ENCODE measurements around the gene FBXO38.

FBXO38 gene

GRCh38 chr5:148428848-148429247, 45.1 kb downstream of the FBXO38 start:
- peaks cover 15% of the 10 kb centered on the region for H3K36me3 ChIP-seq (ENCODE audit: control insufficient read depth, insufficient read depth, low read length)

DNA sequence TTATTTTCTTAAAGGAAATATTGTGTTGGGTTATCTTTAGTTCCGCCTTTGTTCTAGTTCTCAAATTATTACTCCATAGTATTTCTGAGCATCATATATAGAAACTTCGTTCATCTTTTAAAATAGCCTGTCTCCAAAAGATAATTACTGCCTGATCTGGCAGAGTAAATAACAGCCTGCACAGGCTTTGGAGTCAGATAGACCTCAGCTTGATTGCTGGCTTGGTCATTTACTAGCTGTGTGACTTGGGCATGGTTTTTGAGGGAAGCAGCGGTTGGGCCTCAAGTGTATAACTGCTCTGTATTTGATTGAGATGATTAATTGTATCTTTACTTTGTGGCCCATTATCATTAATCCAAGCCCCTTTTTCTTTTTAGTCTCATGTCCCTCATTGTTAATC, 50.1 kb downstream of the FBXO38 start:
- DNase-seq (ENCODE audit: extremely low read depth, insufficient read length), result no peak
- TF ChIP-seq CTCF (IDR thresholded peaks at IDR 0.05; ENCODE audit: insufficient read depth, low read length, poor library complexity, severe bottlenecking), result no peak
- peaks cover 3% of the 10 kb centered on the region for H3K36me3 ChIP-seq (ENCODE audit: control insufficient read depth, insufficient read depth, low read length)
- no peaks in the 10 kb centered on the region for H3K27me3 ChIP-seq (replicated peaks; ENCODE audit: control insufficient read depth, insufficient read depth, low read length)
- no peak overlapping the region for H3K4me3 ChIP-seq (replicated peaks; ENCODE audit: low read depth, low read length)

More at GRCh38 chr5:148428848-148429247, 45.1 kb downstream of the FBXO38 start:
- H3K27me3 ChIP-seq (replicated peaks; ENCODE audit: control insufficient read depth, insufficient read depth, low read length), result no peaks in the 10 kb centered on the region
- no peak for TF ChIP-seq CTCF (IDR thresholded peaks at IDR 0.05; ENCODE audit: insufficient read depth, low read length, poor library complexity, severe bottlenecking)
- no peak overlapping the region for H3K4me3 ChIP-seq (replicated peaks; ENCODE audit: low read depth, low read length)
- DNase-seq (ENCODE audit: extremely low read depth, insufficient read length), result no peak

DNA sequence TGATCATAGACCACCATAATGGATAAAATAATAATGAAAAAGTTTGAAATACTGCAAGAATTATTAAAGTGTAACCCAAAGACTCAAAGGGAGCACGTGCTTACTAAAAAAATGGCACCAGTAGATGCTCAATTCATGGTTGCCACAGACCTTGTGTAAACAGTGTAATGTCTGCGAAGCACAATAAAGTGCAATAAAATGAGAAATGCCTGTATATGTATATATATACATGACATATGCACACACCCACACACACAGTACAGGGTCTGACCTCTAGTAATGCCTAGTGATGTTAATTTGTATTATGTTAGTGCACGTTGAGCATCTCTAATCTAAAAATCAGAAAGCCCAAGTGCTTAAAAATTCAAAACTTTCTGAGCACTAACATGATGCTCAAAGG, 52.3 kb downstream of the FBXO38 start:
- H3K36me3 ChIP-seq (ENCODE audit: control insufficient read depth, insufficient read depth, low read length), result peaks cover 6% of the 10 kb centered on the region
- H3K4me3 ChIP-seq (replicated peaks; ENCODE audit: low read depth, low read length), result no peak overlapping the region
- TF ChIP-seq CTCF (IDR thresholded peaks at IDR 0.05; ENCODE audit: insufficient read depth, low read length, poor library complexity, severe bottlenecking), result no peak
- no peak for DNase-seq (ENCODE audit: extremely low read depth, insufficient read length)
- no peaks in the 10 kb centered on the region for H3K27me3 ChIP-seq (replicated peaks; ENCODE audit: control insufficient read depth, insufficient read depth, low read length)

GRCh38 chr5:148437249-148437648, 53.5 kb downstream of the FBXO38 start:
- no peak for DNase-seq (ENCODE audit: extremely low read depth, insufficient read length)
- TF ChIP-seq CTCF (IDR thresholded peaks at IDR 0.05; ENCODE audit: insufficient read depth, low read length, poor library complexity, severe bottlenecking), result no peak
- peaks cover 7% of the 10 kb centered on the region for H3K36me3 ChIP-seq (ENCODE audit: control insufficient read depth, insufficient read depth, low read length)

GRCh38 chr5:148438933-148439332, 55.2 kb downstream of the FBXO38 start:
- Histone ChIP-seq H3K4me3 (replicated peaks; ENCODE audit: low read depth, low read length) (no peak overlapping the region), H3K36me3 (ENCODE audit: control insufficient read depth, insufficient read depth, low read length) (peaks cover 7% of the 10 kb centered on the region), H3K27me3 (replicated peaks; ENCODE audit: control insufficient read depth, insufficient read depth, low read length) (no peaks in the 10 kb centered on the region)
- TF ChIP-seq CTCF (IDR thresholded peaks at IDR 0.05; ENCODE audit: insufficient read depth, low read length, poor library complexity, severe bottlenecking), result no peak
- DNase-seq (ENCODE audit: extremely low read depth, insufficient read length), result no peak

More at GRCh38 chr5:148437249-148437648, 53.5 kb downstream of the FBXO38 start:
- Histone ChIP-seq H3K4me3 (replicated peaks; ENCODE audit: low read depth, low read length) (no peak overlapping the region), H3K27me3 (replicated peaks; ENCODE audit: control insufficient read depth, insufficient read depth, low read length) (no peaks in the 10 kb centered on the region)

GRCh38 chr5:148443241-148443640, 59.5 kb downstream of the FBXO38 start:
- DNase-seq (ENCODE audit: extremely low read depth, insufficient read length), result no peak
- TF ChIP-seq CTCF (IDR thresholded peaks at IDR 0.05; ENCODE audit: insufficient read depth, low read length, poor library complexity, severe bottlenecking), result no peak
- no peak overlapping the region for H3K4me3 ChIP-seq (replicated peaks; ENCODE audit: low read depth, low read length)
- no peaks in the 10 kb centered on the region for H3K27me3 ChIP-seq (replicated peaks; ENCODE audit: control insufficient read depth, insufficient read depth, low read length)
- H3K36me3 ChIP-seq (ENCODE audit: control insufficient read depth, insufficient read depth, low read length), result peaks cover 5% of the 10 kb centered on the region

All from GM06990 (cell line).